IMR-90 (cell line): ENCODE data around the gene TMEM263.

ENCODE experiments used
- BHLHE40 ChIP-seq: fragments of 150-350 bp; IDR thresholded peaks from 2 replicates; pipeline ENCODE4 v1.6.1; 2016; ENCODE audit warnings: mild to moderate bottlenecking, low read depth, low read length
- POLR2A ChIP-seq: IDR thresholded peaks from 2 replicates; pipeline ENCODE4 v1.6.1; 2012; ENCODE audit warnings: mild to moderate bottlenecking, low read depth, low read length
- TF ChIP-seq, protein P1 (sequence below): fragments of 150-350 bp; IDR thresholded peaks from 2 replicates; pipeline ENCODE4 v1.6.1; 2017; ENCODE audit warnings: mild to moderate bottlenecking, antibody characterized with exemption, low read length, low read depth
- TF ChIP-seq, protein P2 (sequence below): conservative IDR thresholded peaks from 2 replicates; pipeline ENCODE4 v1.5.1; 2012; ENCODE audit warnings: mild to moderate bottlenecking, low read depth, low read length, improper control_type of control experiment

GRCh38 chr12:106964526-106964925 is 8.8 kb downstream of the TMEM263 start:
- TF ChIP-seq, protein P1, sequence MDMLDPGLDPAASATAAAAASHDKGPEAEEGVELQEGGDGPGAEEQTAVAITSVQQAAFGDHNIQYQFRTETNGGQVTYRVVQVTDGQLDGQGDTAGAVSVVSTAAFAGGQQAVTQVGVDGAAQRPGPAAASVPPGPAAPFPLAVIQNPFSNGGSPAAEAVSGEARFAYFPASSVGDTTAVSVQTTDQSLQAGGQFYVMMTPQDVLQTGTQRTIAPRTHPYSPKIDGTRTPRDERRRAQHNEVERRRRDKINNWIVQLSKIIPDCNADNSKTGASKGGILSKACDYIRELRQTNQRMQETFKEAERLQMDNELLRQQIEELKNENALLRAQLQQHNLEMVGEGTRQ = no peak
- TF ChIP-seq, protein P2, sequence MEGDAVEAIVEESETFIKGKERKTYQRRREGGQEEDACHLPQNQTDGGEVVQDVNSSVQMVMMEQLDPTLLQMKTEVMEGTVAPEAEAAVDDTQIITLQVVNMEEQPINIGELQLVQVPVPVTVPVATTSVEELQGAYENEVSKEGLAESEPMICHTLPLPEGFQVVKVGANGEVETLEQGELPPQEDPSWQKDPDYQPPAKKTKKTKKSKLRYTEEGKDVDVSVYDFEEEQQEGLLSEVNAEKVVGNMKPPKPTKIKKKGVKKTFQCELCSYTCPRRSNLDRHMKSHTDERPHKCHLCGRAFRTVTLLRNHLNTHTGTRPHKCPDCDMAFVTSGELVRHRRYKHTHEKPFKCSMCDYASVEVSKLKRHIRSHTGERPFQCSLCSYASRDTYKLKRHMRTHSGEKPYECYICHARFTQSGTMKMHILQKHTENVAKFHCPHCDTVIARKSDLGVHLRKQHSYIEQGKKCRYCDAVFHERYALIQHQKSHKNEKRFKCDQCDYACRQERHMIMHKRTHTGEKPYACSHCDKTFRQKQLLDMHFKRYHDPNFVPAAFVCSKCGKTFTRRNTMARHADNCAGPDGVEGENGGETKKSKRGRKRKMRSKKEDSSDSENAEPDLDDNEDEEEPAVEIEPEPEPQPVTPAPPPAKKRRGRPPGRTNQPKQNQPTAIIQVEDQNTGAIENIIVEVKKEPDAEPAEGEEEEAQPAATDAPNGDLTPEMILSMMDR = no peak
- no peak for TF ChIP-seq BHLHE40
- no peak for TF ChIP-seq POLR2A
